Parathyroid adenoma (tissue), 2 donors: ENCODE results near the gene STXBP6.

ENCODE experiments used
- H2AFZ ChIP-seq: fragments of 300-600 bp; sonication (generic); one replicate; pipeline ENCODE4 v1.7.0; 2017; ENCODE audit warnings: antibody characterized with exemption, mild to moderate bottlenecking
- H3K27ac ChIP-seq: fragments of 300-600 bp; sonication (generic); one replicate; pipeline ENCODE4 v1.7.0; 2017
- H3K27me3 ChIP-seq: fragments of 300-600 bp; sonication (generic); one replicate; pipeline ENCODE4 v1.7.0; 2017; ENCODE audit warnings: low read length; ENCODE audit not compliant: control insufficient read depth, insufficient read depth
- H3K36me3 ChIP-seq: fragments of 300-600 bp; sonication (generic); one replicate; pipeline ENCODE4 v1.7.0; 2017; ENCODE audit warnings: low read length; ENCODE audit not compliant: control insufficient read depth, insufficient read depth
- H3K4me1 ChIP-seq: fragments of 300-600 bp; sonication (generic); one replicate; pipeline ENCODE4 v1.7.0; 2017; ENCODE audit warnings: control low read depth
- H3K4me2 ChIP-seq: fragments of 300-600 bp; sonication (generic); one replicate; pipeline ENCODE4 v1.7.0; 2017; ENCODE audit warnings: low read length
- H3K4me3 ChIP-seq: fragments of 300-600 bp; sonication (generic); one replicate; pipeline ENCODE4 v1.7.0; 2017; ENCODE audit warnings: low read depth, low read length
- H3K79me2 ChIP-seq: fragments of 300-600 bp; sonication (generic); one replicate; pipeline ENCODE4 v1.7.0; 2017; ENCODE audit warnings: control low read depth
- H3K9ac ChIP-seq: fragments of 300-600 bp; sonication (generic); one replicate; pipeline ENCODE4 v1.7.0; 2017; ENCODE audit warnings: mild to moderate bottlenecking
- H3K9me3 ChIP-seq: fragments of 300-600 bp; sonication (generic); one replicate; pipeline ENCODE4 v1.7.0; 2017; ENCODE audit warnings: low read length; ENCODE audit not compliant: control insufficient read depth
- CTCF ChIP-seq: fragments of 300-600 bp; sonication (generic); IDR thresholded peaks from one replicate; pipeline ENCODE4 v1.7.0; 2017; ENCODE audit warnings: antibody characterized with exemption, mild to moderate bottlenecking
- donor health status: primary hyperparathyroidism.

STXBP6 gene

GRCh38 chr14:24974591-24975374, 75.2 kb downstream of the STXBP6 start:
- H3K36me3 ChIP-seq = no peaks in the 10 kb centered on the region
- no peak overlapping the region for H3K27ac ChIP-seq
- no peaks in the 10 kb centered on the region for H3K4me1 ChIP-seq
- no peak overlapping the region for H3K4me2 ChIP-seq
- H3K9ac ChIP-seq = no peak overlapping the region
- no peaks in the 10 kb centered on the region for H3K9me3 ChIP-seq
- TF ChIP-seq CTCF = no peak
- no peak overlapping the region for H2AFZ ChIP-seq
- H3K79me2 ChIP-seq = no peaks in the 10 kb centered on the region
- H3K4me3 ChIP-seq = no peak overlapping the region
- no peaks in the 10 kb centered on the region for H3K27me3 ChIP-seq

GRCh38 chr14:24972844-24973243, 77.1 kb downstream of the STXBP6 start:
- Histone ChIP-seq H3K36me3 (no peaks in the 10 kb centered on the region), H3K79me2 (no peaks in the 10 kb centered on the region), H3K4me3 (no peak overlapping the region), H3K4me1 (no peaks in the 10 kb centered on the region), H3K27me3 (no peaks in the 10 kb centered on the region), H3K9me3 (no peaks in the 10 kb centered on the region), H3K27ac (no peak overlapping the region), H2AFZ (no peak overlapping the region), H3K4me2 (no peak overlapping the region), H3K9ac (no peak overlapping the region)
- no peak for TF ChIP-seq CTCF

GRCh38 chr14:24971255-24971654, 78.7 kb downstream of the STXBP6 start:
- Histone ChIP-seq H2AFZ (no peak overlapping the region), H3K4me1 (no peaks in the 10 kb centered on the region), H3K4me2 (no peak overlapping the region), H3K79me2 (no peaks in the 10 kb centered on the region), H3K4me3 (no peak overlapping the region), H3K9ac (no peak overlapping the region), H3K9me3 (no peaks in the 10 kb centered on the region), H3K36me3 (no peaks in the 10 kb centered on the region), H3K27ac (no peak overlapping the region), H3K27me3 (no peaks in the 10 kb centered on the region)
- TF ChIP-seq CTCF = no peak

- Histone ChIP-seq H3K4me3 (no peak overlapping the region), H3K27ac (no peak overlapping the region), H3K27me3 (no peaks in the 10 kb centered on the region)
Observed at GRCh38 chr14:24966579-24966964, 83.4 kb downstream of the STXBP6 start.

More at GRCh38 chr14:24966579-24966964, 83.4 kb downstream of the STXBP6 start:
- TF ChIP-seq CTCF = no peak
- H3K79me2 ChIP-seq = no peaks in the 10 kb centered on the region
- no peaks in the 10 kb centered on the region for H3K4me1 ChIP-seq
- no peak overlapping the region for H3K9ac ChIP-seq
- H3K36me3 ChIP-seq = no peaks in the 10 kb centered on the region
- no peak overlapping the region for H3K4me2 ChIP-seq
- H3K9me3 ChIP-seq = no peaks in the 10 kb centered on the region
- no peak overlapping the region for H2AFZ ChIP-seq
